NT2/D1 (cell line): ENCODE measurements around the gene PNPLA5.

Source experiments
- YY1 ChIP-seq: IDR thresholded peaks from 2 replicates; pipeline ENCODE4 v1.6.1; 2011; ENCODE audit not compliant: insufficient read length, insufficient read depth
- ZNF274 ChIP-seq: IDR thresholded peaks from 2 replicates; pipeline ENCODE4 v1.6.1; 2011; ENCODE audit warnings: mild to moderate bottlenecking, low read depth, low read length

DNA sequence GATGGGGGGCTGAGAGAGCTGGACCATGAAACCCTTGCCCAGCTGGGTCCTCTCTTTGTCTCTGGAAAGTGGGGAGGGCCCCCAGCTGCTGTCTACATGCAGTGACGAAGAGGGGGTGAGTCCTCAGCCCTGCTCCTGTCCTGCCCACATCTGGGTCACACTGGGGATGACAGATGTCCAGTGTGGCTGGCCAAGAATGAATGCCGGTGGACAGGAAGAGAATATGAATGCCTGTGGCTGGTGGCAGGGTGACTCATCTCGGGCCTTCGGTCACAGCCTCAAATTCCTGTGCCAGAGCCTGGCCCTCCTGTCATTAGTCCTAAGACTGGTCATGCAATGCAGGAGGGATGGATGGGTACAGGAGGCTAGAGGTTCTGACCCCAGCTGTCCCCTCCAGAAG lies 29.6 kb upstream of the PNPLA5 start:
- TF ChIP-seq ZNF274 (no peak), YY1 (no peak)
